Iris pigment epithelial cell (primary cell): ENCODE data around the gene TWIST2.

Source experiments
- DNase-seq: peaks from one replicate; pipeline ENCODE4 v3.0.0-alpha.2; 2011; ENCODE audit warnings: low read depth

TWIST2 gene

GRCh38 chr2:238941262-238941792, 93.4 kb downstream of the TWIST2 start:
- no peak for DNase-seq

- DNase-seq = no peak
Observed at GRCh38 chr2:238942080-238942725, 94.3 kb downstream of the TWIST2 start.

- DNase-seq = peak; percentile 9
Observed at GRCh38 chr2:238942726-238943300, 94.9 kb downstream of the TWIST2 start.

- no peak for DNase-seq
Observed at GRCh38 chr2:238943338-238944067, 95.6 kb downstream of the TWIST2 start.

- DNase-seq = peak; percentile 58
Observed at GRCh38 chr2:238945433-238946150, 97.7 kb downstream of the TWIST2 start.

- DNase-seq = no peak
Observed at GRCh38 chr2:238946318-238947242, 98.7 kb downstream of the TWIST2 start.

GRCh38 chr2:238947243-238947760, 99.4 kb downstream of the TWIST2 start:
- no peak for DNase-seq

- DNase-seq = peak; percentile 81
Observed at GRCh38 chr2:238947920-238948710, 100.2 kb downstream of the TWIST2 start.

- no peak for DNase-seq
Observed at GRCh38 chr2:238948765-238949641, 101.1 kb downstream of the TWIST2 start.

- DNase-seq = no peak
Observed at GRCh38 chr2:238949710-238950345, 101.9 kb downstream of the TWIST2 start.

GRCh38 chr2:238950551-238950950, 102.7 kb downstream of the TWIST2 start:
- DNase-seq = no peak

GRCh38 chr2:238952261-238952919, 104.5 kb downstream of the TWIST2 start:
- no peak for DNase-seq

- DNase-seq = no peak
Observed at GRCh38 chr2:238954841-238955591, 107.1 kb downstream of the TWIST2 start.

GRCh38 chr2:238955648-238956531, 108.0 kb downstream of the TWIST2 start:
- peak; percentile 31 for DNase-seq

- no peak for DNase-seq
Observed at GRCh38 chr2:238956676-238957075, 108.8 kb downstream of the TWIST2 start.
